ENCODE results near the gene SPTBN4.

DNA sequence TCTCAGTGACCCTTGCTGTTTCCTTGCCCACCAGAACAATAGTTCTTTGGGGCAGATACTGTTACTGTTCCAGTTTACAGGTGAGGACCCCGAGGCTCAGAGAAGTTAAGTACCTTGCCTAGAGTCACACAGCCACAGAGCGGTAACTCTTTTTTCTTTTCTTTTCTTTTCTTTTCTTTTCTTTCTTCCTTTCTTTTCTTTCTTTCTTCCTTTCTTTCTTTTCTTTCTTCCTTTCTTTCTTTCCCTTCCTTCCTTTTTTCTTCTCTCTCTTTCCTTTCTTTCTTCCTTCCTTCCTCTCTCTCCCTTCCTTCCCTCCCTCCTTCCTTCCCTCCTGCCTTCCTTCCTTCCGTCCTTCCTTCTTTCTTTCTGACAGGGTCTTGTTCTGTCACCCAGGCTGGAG, 48.8 kb upstream of the SPTBN4 start:
- TF ChIP-seq TAF1 (IDR thresholded peaks at IDR 0.05; ENCODE audit: low read depth), result no peak
- no peak for TF ChIP-seq FOXM1 (IDR thresholded peaks at IDR 0.05; ENCODE audit: borderline replicate concordance, low read depth)
- TF ChIP-seq TEAD4 (IDR thresholded peaks at IDR 0.05), result no peak
- TF ChIP-seq EP300 (IDR thresholded peaks at IDR 0.05; ENCODE audit: borderline replicate concordance), result no peak
- no peak for TF ChIP-seq CEBPB (IDR thresholded peaks at IDR 0.05)
- no peak for TF ChIP-seq RAD21 (IDR thresholded peaks at IDR 0.05; ENCODE audit: low read depth)
- TF ChIP-seq, protein P1, sequence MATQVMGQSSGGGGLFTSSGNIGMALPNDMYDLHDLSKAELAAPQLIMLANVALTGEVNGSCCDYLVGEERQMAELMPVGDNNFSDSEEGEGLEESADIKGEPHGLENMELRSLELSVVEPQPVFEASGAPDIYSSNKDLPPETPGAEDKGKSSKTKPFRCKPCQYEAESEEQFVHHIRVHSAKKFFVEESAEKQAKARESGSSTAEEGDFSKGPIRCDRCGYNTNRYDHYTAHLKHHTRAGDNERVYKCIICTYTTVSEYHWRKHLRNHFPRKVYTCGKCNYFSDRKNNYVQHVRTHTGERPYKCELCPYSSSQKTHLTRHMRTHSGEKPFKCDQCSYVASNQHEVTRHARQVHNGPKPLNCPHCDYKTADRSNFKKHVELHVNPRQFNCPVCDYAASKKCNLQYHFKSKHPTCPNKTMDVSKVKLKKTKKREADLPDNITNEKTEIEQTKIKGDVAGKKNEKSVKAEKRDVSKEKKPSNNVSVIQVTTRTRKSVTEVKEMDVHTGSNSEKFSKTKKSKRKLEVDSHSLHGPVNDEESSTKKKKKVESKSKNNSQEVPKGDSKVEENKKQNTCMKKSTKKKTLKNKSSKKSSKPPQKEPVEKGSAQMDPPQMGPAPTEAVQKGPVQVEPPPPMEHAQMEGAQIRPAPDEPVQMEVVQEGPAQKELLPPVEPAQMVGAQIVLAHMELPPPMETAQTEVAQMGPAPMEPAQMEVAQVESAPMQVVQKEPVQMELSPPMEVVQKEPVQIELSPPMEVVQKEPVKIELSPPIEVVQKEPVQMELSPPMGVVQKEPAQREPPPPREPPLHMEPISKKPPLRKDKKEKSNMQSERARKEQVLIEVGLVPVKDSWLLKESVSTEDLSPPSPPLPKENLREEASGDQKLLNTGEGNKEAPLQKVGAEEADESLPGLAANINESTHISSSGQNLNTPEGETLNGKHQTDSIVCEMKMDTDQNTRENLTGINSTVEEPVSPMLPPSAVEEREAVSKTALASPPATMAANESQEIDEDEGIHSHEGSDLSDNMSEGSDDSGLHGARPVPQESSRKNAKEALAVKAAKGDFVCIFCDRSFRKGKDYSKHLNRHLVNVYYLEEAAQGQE (IDR thresholded peaks at IDR 0.05; ENCODE audit: low read depth), result no peak
- no peak for TF ChIP-seq EGR1 (IDR thresholded peaks at IDR 0.05)
- TF ChIP-seq, protein P2, sequence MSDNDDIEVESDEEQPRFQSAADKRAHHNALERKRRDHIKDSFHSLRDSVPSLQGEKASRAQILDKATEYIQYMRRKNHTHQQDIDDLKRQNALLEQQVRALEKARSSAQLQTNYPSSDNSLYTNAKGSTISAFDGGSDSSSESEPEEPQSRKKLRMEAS (IDR thresholded peaks at IDR 0.05), result no peak
- no peak for TF ChIP-seq ZBTB7A (IDR thresholded peaks at IDR 0.05; ENCODE audit: low read depth)
- TF ChIP-seq, protein P3, sequence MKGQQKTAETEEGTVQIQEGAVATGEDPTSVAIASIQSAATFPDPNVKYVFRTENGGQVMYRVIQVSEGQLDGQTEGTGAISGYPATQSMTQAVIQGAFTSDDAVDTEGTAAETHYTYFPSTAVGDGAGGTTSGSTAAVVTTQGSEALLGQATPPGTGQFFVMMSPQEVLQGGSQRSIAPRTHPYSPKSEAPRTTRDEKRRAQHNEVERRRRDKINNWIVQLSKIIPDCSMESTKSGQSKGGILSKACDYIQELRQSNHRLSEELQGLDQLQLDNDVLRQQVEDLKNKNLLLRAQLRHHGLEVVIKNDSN (IDR thresholded peaks at IDR 0.05), result no peak
- TF ChIP-seq YY1 (IDR thresholded peaks at IDR 0.05; ENCODE audit: low read depth), result no peak
- TF ChIP-seq TCF12 (IDR thresholded peaks at IDR 0.05; ENCODE audit: low read depth), result no peak
- TF ChIP-seq CREB1 (IDR thresholded peaks at IDR 0.05; ENCODE audit: low read depth), result no peak

All from Ishikawa (cell line).